GM12878 (cell line): ENCODE measurements around the gene PRR5L. TPM values are rescaled to one million over a fixed set of nuclear protein-coding genes. Genes with fewer than 3 reads are reported as not detected.

ENCODE experiments used
- ATAC-seq: fragments of 200-7000 bp; cut with Tn5 transposase; 3 replicates; pipeline ENCODE4 v1.9.1; 2020; ENCODE audit warnings: mild to moderate bottlenecking, moderate library complexity
- BruUV-seq: library from RNA; stranded (reverse); fragments of 400-500 nt; replicated peaks from 2 replicates; lab custom pipeline; 2021; lab: Mats Ljungman, UMichigan
- CTCF ChIA-PET: fragments of 300-600 bp; sonication (Branson Sonifier 250); formaldehyde crosslinking; extraction: SDS; loops from one replicate; lab custom pipeline; 2021; ENCODE audit warnings: inconsistent platforms; lab: Yijun Ruan, JAX
- POLR2A ChIA-PET: fragments of 350-600 bp; formaldehyde crosslinking; extraction: SDS; loops from one replicate; lab custom pipeline; 2021; ENCODE audit warnings: inconsistent platforms; lab: Charles Lee
- RAD21 ChIA-PET: fragments of 300-600 bp; sonication (Branson Sonifier 250); formaldehyde crosslinking; loops from one replicate; lab custom pipeline; 2023; ENCODE audit warnings: antibody characterized with exemption; ENCODE audit not compliant: unreplicated experiment; lab: Charles Lee
- SMC1A ChIA-PET: fragments of 300-600 bp; sonication (Branson Sonifier 250); formaldehyde crosslinking; loops from one replicate; lab custom pipeline; 2023; ENCODE audit not compliant: unreplicated experiment, uncharacterized antibody; lab: Charles Lee
- DNase-seq: peaks from one replicate; pipeline ENCODE4 v3.0.0-alpha.2; 2011; ENCODE audit warnings: low read depth, low spot score
- FAIRE-seq: peaks from 3 replicates; lab custom pipeline; 2011; peaks lifted over from hg19 to GRCh38; lab: Jason Lieb, UNC
- H2AFZ ChIP-seq: 2 replicates; pipeline ENCODE4 v1.6.0; 2011; ENCODE audit warnings: low read depth, low read length, control low read depth; ENCODE audit not compliant: control insufficient read depth
- H3K27ac ChIP-seq: 2 replicates; pipeline ENCODE4 v1.5.1; 2011; ENCODE audit warnings: control low read depth; ENCODE audit not compliant: control insufficient read depth, insufficient read depth
- H3K27me3 ChIP-seq, 2 experiments: replicated peaks in 1 of 2; 2 replicates each; pipeline versions ENCODE4 v1.6.0 to v1.6.1; 2011; ENCODE audit warnings: low read length in 1 of 2; ENCODE audit not compliant: control insufficient read depth in 2 of 2, insufficient read depth in 2 of 2
- H3K36me3 ChIP-seq, 2 experiments: 2 replicates each; pipeline ENCODE4 v1.5.1; 2011; ENCODE audit warnings: low read length in 1 of 2; ENCODE audit not compliant: control insufficient read depth in 2 of 2, insufficient read depth in 2 of 2
- H3K4me1 ChIP-seq: 2 replicates; pipeline ENCODE4 v1.6.1; 2011; ENCODE audit warnings: mild to moderate bottlenecking, low read length, moderate library complexity, mixed read lengths; ENCODE audit not compliant: control insufficient read depth, insufficient read depth
- H3K4me2 ChIP-seq: 2 replicates; pipeline ENCODE4 v1.6.0; 2011; ENCODE audit warnings: control low read depth; ENCODE audit not compliant: control insufficient read depth, insufficient read depth
- H3K4me3 ChIP-seq: fragments of 200-600 bp; sonication (generic); 2 replicates; pipeline ENCODE4 v1.5.1; 2016
- H3K79me2 ChIP-seq: 2 replicates; pipeline ENCODE4 v1.6.0; 2011; ENCODE audit warnings: low read length; ENCODE audit not compliant: control insufficient read depth, insufficient read depth
- H3K9ac ChIP-seq: 2 replicates; pipeline ENCODE4 v1.8.0; 2011; ENCODE audit warnings: low read length, control low read depth, mixed read lengths; ENCODE audit not compliant: control insufficient read depth, insufficient read depth
- H3K9me3 ChIP-seq: replicated peaks from 3 replicates; pipeline ENCODE4 v1.5.1; 2011; ENCODE audit warnings: mild to moderate bottlenecking, low read length; ENCODE audit not compliant: control insufficient read depth, insufficient read depth
- H4K20me1 ChIP-seq: 2 replicates; pipeline ENCODE4 v1.6.0; 2011; ENCODE audit not compliant: control insufficient read depth, insufficient read depth
- ATF2 ChIP-seq: IDR thresholded peaks from 2 replicates; pipeline ENCODE4 v1.6.1; 2012; ENCODE audit warnings: low read length, inconsistent platforms
- BACH1 ChIP-seq: fragments of 450-650 bp; IDR thresholded peaks from 2 replicates; pipeline ENCODE4 v1.6.1; 2017; ENCODE audit warnings: mild to moderate bottlenecking, borderline replicate concordance
- CHD4 ChIP-seq: fragments of 200-600 bp; sonication (generic); IDR thresholded peaks from 2 replicates; pipeline ENCODE4 v1.6.1; 2016; ENCODE audit warnings: mild to moderate bottlenecking
- ELK1 ChIP-seq: IDR thresholded peaks from 2 replicates; pipeline ENCODE4 v1.6.1; 2012; ENCODE audit warnings: low read depth, low read length, improper control_type of control experiment
- EP300 ChIP-seq, 2 experiments: fragments of 150-350 bp in 1 of 2; IDR thresholded peaks; 2 replicates each; pipeline ENCODE4 v1.6.1; 2011 to 2012; ENCODE audit warnings: low read depth in 2 of 2, low read length in 2 of 2, borderline replicate concordance in 1 of 2, improper control_type of control experiment in 1 of 2, inconsistent platforms in 1 of 2; ENCODE audit not compliant: control insufficient read depth in 1 of 2
- IRF5 ChIP-seq: fragments of 450-650 bp; IDR thresholded peaks from 2 replicates; pipeline ENCODE4 v1.6.1; 2017; ENCODE audit warnings: borderline replicate concordance
- JUND ChIP-seq: IDR thresholded peaks from 2 replicates; pipeline ENCODE4 v1.6.1; 2012; ENCODE audit warnings: low read depth, mild to moderate bottlenecking, low read length, improper control_type of control experiment, moderate library complexity
- KLF5 ChIP-seq: fragments of 450-650 bp; IDR thresholded peaks from 2 replicates; pipeline ENCODE4 v1.6.1; 2014; ENCODE audit warnings: mild to moderate bottlenecking; ENCODE audit not compliant: partially characterized antibody
- NR2C2 ChIP-seq: IDR thresholded peaks from 2 replicates; pipeline ENCODE4 v1.6.1; 2011; ENCODE audit warnings: borderline replicate concordance, low read depth; ENCODE audit not compliant: control insufficient read depth, insufficient read length
- NRF1 ChIP-seq: conservative IDR thresholded peaks from 2 replicates; pipeline ENCODE4 v1.6.1; 2011; ENCODE audit warnings: mild to moderate bottlenecking, low read depth, low read length, improper control_type of control experiment
- PAX5 ChIP-seq: IDR thresholded peaks from 2 replicates; pipeline ENCODE4 v1.6.1; 2011; ENCODE audit warnings: low read depth, low read length, borderline replicate concordance
- RAD51 ChIP-seq: fragments of 450-650 bp; IDR thresholded peaks from 2 replicates; pipeline ENCODE4 v1.6.1; 2016; ENCODE audit warnings: moderate library complexity, mild to moderate bottlenecking, inconsistent platforms
- RFX5 ChIP-seq: IDR thresholded peaks from 2 replicates; pipeline ENCODE4 v1.6.1; 2011; ENCODE audit warnings: low read depth, low read length, improper control_type of control experiment
- SMAD1 ChIP-seq: fragments of 450-650 bp; IDR thresholded peaks from 2 replicates; pipeline ENCODE4 v1.6.1; 2018; ENCODE audit warnings: mild to moderate bottlenecking, low read depth; ENCODE audit not compliant: partially characterized antibody
- SREBF1 ChIP-seq: IDR thresholded peaks from 2 replicates; pipeline ENCODE4 v1.6.1; 2012; ENCODE audit warnings: mild to moderate bottlenecking, low read length
- SRF ChIP-seq, 2 experiments: IDR thresholded peaks; 2 replicates each; pipeline ENCODE4 v1.6.1; 2011; ENCODE audit warnings: low read depth in 2 of 2, low read length in 2 of 2, mild to moderate bottlenecking in 1 of 2, moderate library complexity in 1 of 2
- ZNF622 ChIP-seq: fragments of 450-650 bp; IDR thresholded peaks from 2 replicates; pipeline ENCODE4 v1.6.1; 2017; ENCODE audit warnings: mild to moderate bottlenecking, inconsistent platforms
- WGBS: methylation state at CpG from one replicate; pipeline ENCODE4 v1.1.6; 2016; ENCODE audit warnings: low lambda C conversion rate; ENCODE audit not compliant: insufficient replicate concordance, insufficient coverage; ENCODE audit errors: missing lambda C conversion rate; 5-methylcytosine and 5-hydroxymethylcytosine counted together
- in situ Hi-C: fragments of 300-500 bp; cut with MboI; formaldehyde crosslinking; loops from 9 replicates; pipeline ENCODE4 v1.14.3; 2018; ENCODE audit warnings: mixed read lengths
- intact Hi-C: fragments of 100-400 bp; cut with micrococcal nuclease; formaldehyde crosslinking; loops from one replicate; pipeline ENCODE4 v1.14.2; 2022; ENCODE audit not compliant: unreplicated experiment
- polyA plus RNA-seq, 11 experiments: library from polyadenylated mRNA; depleted of rRNA in 4 of 11; unstranded in 6 of 11; stranded (reverse) in 5 of 11; fragments of >200 nt; fragmentation: Nextera tagmentation in 4 of 11; fragmentation: Illumina TruSeq in 1 of 11; extraction: Ambion mirVana in 4 of 11; extraction: Trizol in 1 of 11; gene quantifications; 1 replicate in 1 of 11; 2 replicates in 10 of 11; pipeline versions ENCODE4 v1.2.1 to v1.2.3, GENCODE V29; 2011 to 2016; ENCODE audit warnings: inconsistent platforms in 2 of 11, missing spikeins in 2 of 11, low read depth in 1 of 11
- total RNA-seq, 4 experiments: library from RNA; depleted of rRNA in 3 of 4; stranded (reverse); fragments of >200 nt in 3 of 4; fragmentation: Illumina TruSeq in 1 of 4; extraction: Trizol in 1 of 4; gene quantifications; 2 replicates each; pipeline versions ENCODE4 v1.2.1 to v1.2.3, GENCODE V29; 2013 to 2021

The PRR5L gene
- total and polyA plus RNA-seq, 10 of the 15 experiments (the other 5 are each of a cell fraction or from before 2014, with no cell fraction given) = 0.11 to 4.2 (median 0.67) TPM; not detected in 1

- RAD21 ChIA-PET = no interaction called here
- Histone ChIP-seq H3K9me3 (no peaks in the 10 kb centered on the region), H3K36me3 (no peaks in the 10 kb centered on the region), H3K4me3 (no peak overlapping the region), H3K79me2 (no peaks in the 10 kb centered on the region), H2AFZ (no peak overlapping the region), H3K27ac (no peak overlapping the region), H4K20me1 (no peaks in the 10 kb centered on the region), H3K27me3 (no peaks in the 10 kb centered on the region), H3K9ac (no peak overlapping the region), H3K4me1 (peaks cover 11% of the 10 kb centered on the region), H3K4me2 (no peak overlapping the region)
- no peak for TF ChIP-seq NR2C2
- no peak for TF ChIP-seq SRF (IDR thresholded peaks at IDR 0.05; ENCODE audit: low read depth in 2 of 2, low read length in 2 of 2)
- TF ChIP-seq ATF2 = no peak
- TF ChIP-seq SREBF1 = no peak
- no peak for TF ChIP-seq RFX5
- no peak for TF ChIP-seq ZNF622
- no peak for TF ChIP-seq KLF5
- no peak for TF ChIP-seq BACH1
- no peak for TF ChIP-seq JUND
- TF ChIP-seq EP300 (IDR thresholded peaks at IDR 0.05; ENCODE audit: borderline replicate concordance in 1 of 2, control insufficient read depth in 1 of 2, low read depth in 2 of 2, low read length in 2 of 2) = no peak
- no peak for TF ChIP-seq ELK1
- TF ChIP-seq NRF1 = no peak
- no peak for TF ChIP-seq IRF5
- TF ChIP-seq PAX5 = no peak
- TF ChIP-seq SMAD1 = no peak
- no peak for TF ChIP-seq CHD4
- TF ChIP-seq RAD51 = no peak
- DNase-seq (no peak), ATAC-seq (peak; percentile 43; the same call in 2 of the 3 replicates), FAIRE-seq (no peak)
- SMC1A ChIA-PET = interaction anchor here (0.9 kb wide), 1 partner anchor 86 kb away, joined by 3 read pairs; no protein-coding TSS in a partner anchor
- CTCF ChIA-PET = no interaction called here
- intact Hi-C loops (no loop called here), in situ Hi-C loops (no loop called here)
- 47% methylated on average over 4 of the region's 4 CpGs for WGBS
- BruUV-seq = no TSS peak
- POLR2A ChIA-PET = no interaction called here
Observed at GRCh38 chr11:36399236-36399635, 103.1 kb downstream of the PRR5L start.
